NCI-H226 (cell line): ENCODE data around the gene KRT83.
"Not testable (repeated sequence)": the region's sequence is repeated elsewhere in the genome, so short reads cannot be mapped to it uniquely, and the experiment has no call there.

ENCODE experiments used
- DNase-seq: peaks from one replicate; pipeline ENCODE4 v3.0.0-alpha.2; 2015

The KRT83 gene

GRCh38 chr12:52352951-52353350 is 31.8 kb upstream of the KRT83 start:
- no peak for DNase-seq

- no peak for DNase-seq
Measured at GRCh38 chr12:52351196-52352059, 30.2 kb upstream of the KRT83 start.

DNA sequence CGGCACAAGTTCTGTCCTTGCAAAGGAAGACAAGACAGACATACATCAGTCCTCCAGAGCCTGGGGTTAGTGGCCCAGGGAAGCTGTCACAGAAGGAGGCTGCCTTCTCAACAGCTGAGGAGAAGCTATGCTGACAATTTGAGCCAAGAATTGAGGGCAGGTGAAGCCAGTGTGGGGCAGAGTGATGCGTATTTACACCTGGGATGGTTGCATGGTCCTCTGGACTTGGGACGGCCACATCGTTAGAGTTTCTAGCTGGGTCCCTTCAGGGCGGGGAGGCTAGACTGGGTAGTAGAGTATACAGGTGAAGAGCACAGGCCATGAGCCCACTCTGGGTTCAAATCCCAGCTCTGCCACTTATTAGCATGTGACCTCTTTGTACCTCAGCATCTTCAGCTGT is 29.6 kb upstream of the KRT83 start:
- no peak for DNase-seq

DNA sequence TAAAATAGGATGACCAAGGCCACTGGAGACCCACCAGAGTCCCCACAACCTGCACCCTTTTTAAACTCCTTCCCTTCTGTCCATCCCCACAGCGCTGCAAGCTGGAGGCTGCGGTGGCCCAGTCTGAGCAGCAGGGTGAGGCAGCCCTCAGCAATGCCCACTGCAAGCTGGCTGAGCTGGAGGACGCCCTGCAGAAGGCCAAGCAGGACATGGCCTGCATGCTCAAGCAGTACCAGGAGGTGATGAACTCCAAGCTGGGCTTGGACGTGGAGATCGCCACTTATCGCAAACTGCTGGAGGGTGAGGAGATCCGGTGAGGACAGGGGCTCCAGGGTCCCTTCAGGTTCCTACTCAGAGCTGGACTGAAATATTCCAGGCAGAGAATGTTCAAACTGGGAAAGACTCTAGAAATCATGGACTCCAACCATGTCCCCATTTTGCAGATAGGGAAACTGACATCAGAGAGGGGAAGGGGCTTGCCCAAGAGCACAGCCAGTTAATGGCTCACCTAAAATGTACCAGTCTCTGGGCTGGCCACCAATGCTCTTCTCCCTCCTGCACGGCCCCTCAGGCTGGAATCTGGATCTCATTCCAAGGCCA is 28.9 kb upstream of the KRT83 start:
- DNase-seq = no peak

- DNase-seq = peak; percentile 91
Measured at GRCh38 chr12:52349196-52349595, 28.0 kb upstream of the KRT83 start.

- DNase-seq = no peak
Measured at GRCh38 chr12:52347551-52348510, 26.6 kb upstream of the KRT83 start.

DNA sequence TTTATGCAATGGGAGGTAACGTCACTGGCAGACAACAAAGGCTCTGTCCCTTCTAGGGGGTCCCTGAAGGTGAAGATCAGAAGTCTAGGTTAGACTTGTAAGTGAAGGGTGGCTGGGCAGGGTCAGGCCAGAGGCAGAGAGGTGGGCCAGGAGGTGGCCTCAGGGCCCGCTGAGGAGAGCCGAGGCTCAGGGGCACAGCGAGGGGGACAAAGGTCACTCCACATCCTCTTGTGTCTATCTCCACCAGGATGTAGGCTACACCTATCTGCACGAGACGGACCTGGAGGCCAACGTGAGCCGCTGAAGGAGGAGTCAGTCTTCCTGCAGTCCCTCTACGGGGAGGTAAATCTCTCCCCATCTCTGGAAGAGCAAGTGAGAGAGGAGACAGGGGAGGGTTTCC is 25.8 kb upstream of the KRT83 start:
- no peak for DNase-seq

GRCh38 chr12:52346593-52346992 is 25.4 kb upstream of the KRT83 start:
- no peak for DNase-seq

GRCh38 chr12:52345041-52345440 is 23.8 kb upstream of the KRT83 start:
- DNase-seq = not testable (repeated sequence)

DNA sequence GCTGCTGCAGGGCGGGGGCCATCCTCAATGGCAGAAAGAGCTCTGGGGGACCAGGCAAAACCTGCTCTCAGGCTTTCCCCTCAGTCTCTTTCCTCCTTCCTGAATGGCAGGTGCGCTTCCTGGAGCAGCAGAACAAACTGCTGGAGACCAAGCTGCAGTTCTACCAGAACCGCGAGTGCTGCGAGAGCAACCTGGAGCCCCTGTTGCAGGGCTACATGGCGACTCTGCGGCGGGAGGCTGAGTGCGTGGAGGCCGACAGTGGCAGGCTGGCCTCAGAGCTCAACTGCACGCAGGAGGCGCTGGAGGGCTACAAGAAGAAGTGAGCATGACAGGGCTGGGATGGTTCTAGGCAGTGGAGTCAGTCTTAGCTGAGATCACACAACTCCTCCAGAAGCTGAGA is 22.9 kb upstream of the KRT83 start:
- no peak for DNase-seq

- no peak for DNase-seq
Measured at GRCh38 chr12:52343550-52343949, 22.4 kb upstream of the KRT83 start.

DNA sequence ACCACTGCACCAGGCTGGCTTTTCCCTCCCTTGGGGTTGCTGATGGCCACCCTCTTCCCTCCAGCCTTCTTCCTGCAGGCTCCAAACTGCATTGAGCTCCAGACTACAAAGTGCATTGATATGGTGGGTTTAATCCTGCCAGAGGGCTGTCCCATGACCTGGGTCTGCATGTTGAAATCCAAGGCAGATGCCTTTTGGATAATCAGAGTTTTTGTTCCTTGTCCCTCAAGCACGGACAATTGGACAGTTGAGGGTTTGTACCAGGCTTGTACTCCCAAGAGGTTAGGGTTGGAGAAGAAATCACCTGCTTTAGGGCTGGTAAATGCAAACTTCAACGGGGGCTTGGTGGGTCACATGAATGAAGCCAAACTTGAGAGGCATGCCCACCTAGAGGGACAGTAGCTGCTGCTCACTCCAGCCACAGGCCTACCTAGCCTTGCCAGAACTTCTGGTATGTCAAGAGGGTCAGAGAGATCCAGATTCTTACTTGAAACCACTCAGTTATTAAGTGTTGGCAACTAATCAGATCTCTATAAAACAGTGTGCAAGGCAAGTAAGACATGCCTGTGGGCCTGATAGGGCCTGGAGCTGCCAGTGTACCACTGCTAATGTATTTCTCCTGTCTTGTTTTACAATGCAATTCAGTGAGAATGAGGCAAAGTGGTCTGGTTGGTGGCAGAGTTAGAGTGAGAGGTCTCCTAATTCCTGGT is 21.7 kb upstream of the KRT83 start:
- DNase-seq = no peak

GRCh38 chr12:52341066-52341580 is 19.9 kb upstream of the KRT83 start:
- DNase-seq = no peak

- DNase-seq = no peak
Measured at GRCh38 chr12:52338241-52338960, 17.2 kb upstream of the KRT83 start.

- DNase-seq = peak; percentile 58
Measured at GRCh38 chr12:52337054-52337453, 15.9 kb upstream of the KRT83 start.

DNA sequence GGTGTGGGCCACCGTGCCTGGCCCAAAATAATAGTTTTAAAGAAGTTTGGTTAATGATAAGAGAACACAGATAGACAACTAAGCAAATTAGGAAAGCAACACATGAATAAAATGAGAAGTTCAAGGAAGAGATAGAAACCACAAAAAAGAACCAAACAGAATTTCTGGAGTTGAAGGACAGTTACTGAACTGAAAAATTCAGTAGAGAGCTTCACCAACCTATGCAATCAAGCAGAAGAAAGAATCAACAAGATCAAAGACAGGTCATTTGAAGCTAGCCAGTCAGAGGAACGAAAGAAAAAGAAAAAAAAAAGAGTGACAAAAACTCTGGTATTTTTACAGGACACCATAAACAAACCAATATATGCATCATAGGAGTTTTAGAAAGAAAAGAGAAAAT is 15.4 kb upstream of the KRT83 start:
- no peak for DNase-seq

GRCh38 chr12:52335598-52336262 is 14.5 kb upstream of the KRT83 start:
- DNase-seq = peak; percentile 76

DNA sequence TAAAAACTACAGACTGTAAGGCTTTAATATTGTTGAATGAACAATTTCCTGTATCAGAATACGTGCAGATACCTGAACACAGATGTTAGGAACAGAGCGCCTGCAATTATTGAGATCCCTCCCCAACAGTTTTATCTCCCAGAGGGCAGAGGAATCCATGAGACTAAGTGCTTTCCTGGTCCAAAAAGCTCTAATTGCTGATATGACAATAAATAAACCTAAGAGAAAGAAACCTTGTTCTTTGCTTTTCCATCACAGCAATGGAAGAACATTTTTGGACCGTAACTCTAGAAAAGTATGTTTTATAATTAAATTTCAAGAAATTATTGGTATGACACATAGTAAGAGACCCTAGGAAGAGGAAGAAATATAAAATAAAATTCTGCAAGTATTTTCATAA is 13.0 kb upstream of the KRT83 start:
- DNase-seq = no peak

DNA sequence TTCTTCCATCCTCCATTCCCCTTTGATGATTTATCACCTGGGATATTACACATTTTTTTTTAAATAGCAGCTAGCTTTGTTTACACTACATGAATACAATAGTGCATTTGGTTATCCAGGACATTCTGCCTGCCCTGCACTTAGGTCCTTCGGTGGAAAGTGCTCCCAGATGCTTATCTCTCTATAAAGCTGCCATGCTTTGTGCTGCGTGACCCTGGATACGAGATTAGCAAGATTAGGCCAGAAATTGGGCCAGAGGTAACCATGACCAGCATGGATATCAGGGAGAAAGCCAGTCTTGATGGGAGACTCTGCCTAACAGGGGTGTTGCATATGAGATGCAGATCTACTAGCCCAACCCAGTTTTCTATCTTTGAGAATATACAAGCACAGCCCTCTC is 12.1 kb upstream of the KRT83 start:
- DNase-seq = no peak

DNA sequence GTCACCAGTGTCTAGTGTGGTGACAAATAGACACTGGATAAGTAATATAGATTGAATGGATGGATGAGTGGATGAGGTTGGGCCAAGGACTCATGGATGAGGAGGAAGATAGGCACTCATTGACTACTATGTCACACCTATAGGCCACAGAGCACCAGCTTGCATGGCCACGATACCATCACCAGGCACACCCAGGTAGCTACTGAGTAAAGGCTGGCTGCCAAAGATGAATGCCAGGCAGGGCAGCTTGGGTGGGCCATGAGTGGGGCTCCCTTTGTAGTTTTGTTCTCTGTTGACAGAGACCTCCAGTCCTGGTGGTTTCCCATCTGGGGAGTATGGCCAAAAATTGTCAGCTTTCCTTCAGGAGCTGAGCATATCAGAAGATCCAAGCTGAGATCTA is 11.2 kb upstream of the KRT83 start:
- DNase-seq = no peak

DNA sequence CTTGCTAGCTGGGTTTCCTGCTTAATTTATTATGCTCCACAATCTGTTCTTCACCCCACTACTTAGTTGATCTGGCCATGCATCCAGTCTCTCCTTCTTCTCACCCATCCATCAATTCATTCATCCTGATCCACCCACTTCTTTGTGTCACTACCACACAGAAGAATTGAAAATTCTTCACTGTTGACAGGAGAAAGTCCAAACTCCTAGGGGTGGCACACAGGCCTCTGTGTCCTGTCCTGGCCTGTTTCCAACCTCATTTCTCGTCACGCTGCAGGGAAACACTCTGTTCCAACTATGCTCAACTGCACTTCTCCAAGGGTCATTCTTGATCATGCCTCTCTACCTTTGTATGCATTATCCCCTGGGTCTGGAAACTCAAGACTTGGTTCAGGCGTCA is 10.6 kb upstream of the KRT83 start:
- DNase-seq = no peak
